HepG2 (cell line): ENCODE data around the gene HRH3. TPM values are rescaled to one million over a fixed set of nuclear protein-coding genes. Genes with fewer than 3 reads are reported as not detected.

Source experiments
- ATF3 ChIP-seq: sonication (generic); formaldehyde crosslinking; IDR thresholded peaks from 2 replicates; pipeline ENCODE4 v1.4.0; 2020; ENCODE audit warnings: missing genetic modification reagents
- CBFB ChIP-seq: sonication (generic); formaldehyde crosslinking; IDR thresholded peaks from 2 replicates; pipeline ENCODE4 v1.4.0; 2020; ENCODE audit warnings: missing genetic modification reagents
- CREB1 ChIP-seq, 2 experiments: fragments of 450-650 bp in 1 of 2; IDR thresholded peaks; 2 replicates each; pipeline ENCODE4 v1.6.1; 2016 to 2017; ENCODE audit warnings: control low read depth in 1 of 2, mild to moderate bottlenecking in 1 of 2, missing compliant biosample characterization in 1 of 2, missing genetic modification characterization in 1 of 2
- MXI1 ChIP-seq: IDR thresholded peaks from 3 replicates; pipeline ENCODE4 v1.6.1; 2012; ENCODE audit warnings: low read depth, low read length, inconsistent platforms, borderline replicate concordance
- NFE2L1 ChIP-seq: sonication (generic); formaldehyde crosslinking; IDR thresholded peaks from 2 replicates; pipeline ENCODE4 v1.4.0; 2020; ENCODE audit warnings: missing genetic modification reagents, mild to moderate bottlenecking, borderline replicate concordance
- NR1H2 ChIP-seq: sonication (generic); formaldehyde crosslinking; IDR thresholded peaks from 2 replicates; pipeline ENCODE4 v1.8.1; 2022; ENCODE audit warnings: low read depth, missing genetic modification reagents, borderline replicate concordance
- PATZ1 ChIP-seq: sonication (generic); formaldehyde crosslinking; IDR thresholded peaks from 2 replicates; pipeline ENCODE4 v1.4.0; 2020; ENCODE audit warnings: missing genetic modification reagents
- PHF8 ChIP-seq: sonication (generic); formaldehyde crosslinking; IDR thresholded peaks from 2 replicates; pipeline ENCODE4 v1.5.0; 2020; ENCODE audit warnings: missing genetic modification reagents
- PPARG ChIP-seq: conservative IDR thresholded peaks from 2 replicates; pipeline ENCODE4 v1.6.1; 2016; ENCODE audit warnings: missing biosample characterization, missing genetic modification reagents
- SALL2 ChIP-seq: sonication (generic); formaldehyde crosslinking; IDR thresholded peaks from 2 replicates; pipeline ENCODE4 v1.8.1; 2023; ENCODE audit warnings: mild to moderate bottlenecking, missing genetic modification reagents, inconsistent platforms
- SCMH1 ChIP-seq: sonication (generic); formaldehyde crosslinking; IDR thresholded peaks from 2 replicates; pipeline ENCODE4 v1.9.0; 2021; ENCODE audit warnings: missing genetic modification reagents, mild to moderate bottlenecking, borderline replicate concordance
- SETDB1 ChIP-seq: sonication (generic); formaldehyde crosslinking; IDR thresholded peaks from 2 replicates; pipeline ENCODE4 v1.5.1; 2020; ENCODE audit warnings: missing genetic modification reagents, mild to moderate bottlenecking, borderline replicate concordance
- U2AF2 ChIP-seq: fragments of 200-400 bp; formaldehyde crosslinking; IDR thresholded peaks from 2 replicates; pipeline ENCODE4 v1.6.1; 2017; ENCODE audit warnings: low read depth, mild to moderate bottlenecking, low read length
- ZBTB38 ChIP-seq: sonication (generic); formaldehyde crosslinking; IDR thresholded peaks from 2 replicates; pipeline ENCODE4 v1.5.1; 2020; ENCODE audit warnings: mild to moderate bottlenecking, missing genetic modification reagents
- ZFP82 ChIP-seq: sonication (generic); formaldehyde crosslinking; IDR thresholded peaks from 2 replicates; pipeline ENCODE4 v1.5.1; 2020; ENCODE audit warnings: mild to moderate bottlenecking, missing genetic modification reagents, borderline replicate concordance
- ZNF33A ChIP-seq: sonication (generic); formaldehyde crosslinking; IDR thresholded peaks from 2 replicates; pipeline ENCODE4 v1.5.1; 2020; ENCODE audit warnings: missing genetic modification reagents, mild to moderate bottlenecking, moderate library complexity, borderline replicate concordance
- ZNF34 ChIP-seq: sonication (generic); formaldehyde crosslinking; IDR thresholded peaks from 2 replicates; pipeline ENCODE4 v1.4.0; 2020; ENCODE audit warnings: mild to moderate bottlenecking, missing genetic modification reagents, borderline replicate concordance
- ZNF558 ChIP-seq: sonication (generic); formaldehyde crosslinking; IDR thresholded peaks from 2 replicates; pipeline ENCODE4 v1.9.0; 2022; ENCODE audit warnings: mild to moderate bottlenecking, missing genetic modification reagents, borderline replicate concordance
- ZNF576 ChIP-seq: sonication (generic); formaldehyde crosslinking; IDR thresholded peaks from 2 replicates; pipeline ENCODE4 v1.4.0; 2020; ENCODE audit warnings: mild to moderate bottlenecking, missing genetic modification reagents
- ZNF646 ChIP-seq: sonication (generic); formaldehyde crosslinking; IDR thresholded peaks from 2 replicates; pipeline ENCODE4 v1.9.0; 2021; ENCODE audit warnings: mild to moderate bottlenecking, missing genetic modification reagents
- polyA plus RNA-seq, 8 experiments: library from polyadenylated mRNA; depleted of rRNA in 3 of 8; stranded (reverse) in 7 of 8; unstranded in 1 of 8; fragments of >200 nt; fragmentation: Illumina TruSeq in 4 of 8; extraction: Trizol in 4 of 8; gene quantifications; 2 replicates each; pipeline versions ENCODE4 v1.2.1 to v1.2.3, GENCODE V29; 2011 to 2016; ENCODE audit warnings: low read depth in 4 of 8, missing spikeins in 1 of 8, mixed read lengths in 1 of 8; ENCODE audit not compliant: insufficient read depth in 1 of 8
- total RNA-seq, 5 experiments: library from RNA; depleted of rRNA; stranded (reverse); fragments of >200 nt; fragmentation: Illumina TruSeq; extraction: Trizol; gene quantifications; 2 replicates each; pipeline ENCODE4 v1.2.3, GENCODE V29; 2016; ENCODE audit warnings: low read depth in 1 of 5

HRH3 gene
- total and polyA plus RNA-seq, 2 of the 13 experiments (the other 11 are each of a cell fraction or from before 2014, with no cell fraction given): 0.18 TPM; not detected in 1

- TF ChIP-seq ZNF646 (CRISPR knock-in tag) (no peak), ZNF33A (CRISPR knock-in tag) (no peak), CBFB (peak; percentile 77; the same call in 1 of the 2 replicates), PATZ1 (CRISPR knock-in tag) (peak; percentile 42; the same call in 1 of the 2 replicates), U2AF2 (peak; percentile 24; the same call in 1 of the 2 replicates), ZNF558 (no peak), PHF8 (CRISPR knock-in tag) (0 out of 2 replicates have a peak, but pooled peaks have one; percentile 8), PPARG (CRISPR knock-in tag) (peak; percentile 1; the same call in 1 of the 2 replicates), ZBTB38 (CRISPR knock-in tag) (no peak), SCMH1 (CRISPR knock-in tag) (no peak), SETDB1 (CRISPR knock-in tag) (no peak), NR1H2 (no peak), CREB1 (IDR thresholded peaks at IDR 0.05) (peak; percentile 95), CREB1 (CRISPR knock-in tag; IDR thresholded peaks at IDR 0.05) (no peak), ZNF34 (no peak; the same call in 1 of the 2 replicates), NFE2L1 (CRISPR knock-in tag) (no peak), ATF3 (peak; percentile 8; the same call in 1 of the 2 replicates), ZFP82 (CRISPR knock-in tag) (no peak), MXI1 (peak; percentile 99), ZNF576 (no peak), SALL2 (CRISPR knock-in tag) (peak; percentile 35; the same call in 1 of the 2 replicates)
Measured at GRCh38 chr20:62237801-62238568, 17.9 kb upstream of the HRH3 start, which contains the start of gene OSBPL2 (continued).
